ENCODE data around the gene CERS2.
A peak's percentile ranks its signal among the peaks of the same experiment; 100 is the strongest.

DNA sequence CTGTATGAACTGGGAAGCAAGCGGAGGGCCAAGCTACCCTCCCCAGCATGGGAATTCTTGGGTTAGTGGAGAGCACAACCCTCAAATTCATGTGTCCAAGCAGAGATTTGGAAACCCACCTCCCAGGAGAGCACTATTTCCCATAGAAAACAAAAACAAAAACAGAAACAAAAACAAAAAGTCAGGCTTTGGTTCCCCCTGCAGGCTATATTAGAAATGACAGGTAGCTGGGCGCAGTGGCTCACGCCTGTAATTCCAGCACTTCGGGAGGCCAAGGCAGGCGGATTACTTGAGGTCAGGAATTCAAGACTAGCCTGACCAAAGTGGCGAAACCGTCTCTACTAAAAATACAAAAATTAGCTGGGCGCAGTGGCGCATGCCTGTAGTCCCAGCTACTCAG, 21.3 kb upstream of the CERS2 start:
- TF ChIP-seq, protein P1, sequence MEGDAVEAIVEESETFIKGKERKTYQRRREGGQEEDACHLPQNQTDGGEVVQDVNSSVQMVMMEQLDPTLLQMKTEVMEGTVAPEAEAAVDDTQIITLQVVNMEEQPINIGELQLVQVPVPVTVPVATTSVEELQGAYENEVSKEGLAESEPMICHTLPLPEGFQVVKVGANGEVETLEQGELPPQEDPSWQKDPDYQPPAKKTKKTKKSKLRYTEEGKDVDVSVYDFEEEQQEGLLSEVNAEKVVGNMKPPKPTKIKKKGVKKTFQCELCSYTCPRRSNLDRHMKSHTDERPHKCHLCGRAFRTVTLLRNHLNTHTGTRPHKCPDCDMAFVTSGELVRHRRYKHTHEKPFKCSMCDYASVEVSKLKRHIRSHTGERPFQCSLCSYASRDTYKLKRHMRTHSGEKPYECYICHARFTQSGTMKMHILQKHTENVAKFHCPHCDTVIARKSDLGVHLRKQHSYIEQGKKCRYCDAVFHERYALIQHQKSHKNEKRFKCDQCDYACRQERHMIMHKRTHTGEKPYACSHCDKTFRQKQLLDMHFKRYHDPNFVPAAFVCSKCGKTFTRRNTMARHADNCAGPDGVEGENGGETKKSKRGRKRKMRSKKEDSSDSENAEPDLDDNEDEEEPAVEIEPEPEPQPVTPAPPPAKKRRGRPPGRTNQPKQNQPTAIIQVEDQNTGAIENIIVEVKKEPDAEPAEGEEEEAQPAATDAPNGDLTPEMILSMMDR (conservative IDR thresholded peaks at IDR 0.05; ENCODE audit: low read length) = peak; percentile 87
- no peak for TF ChIP-seq EZH2phosphoT487 (IDR thresholded peaks at IDR 0.05; ENCODE audit: borderline replicate concordance, low read depth, low read length)
